Measurements from ENCODE around the gene SLC15A5.

DNA sequence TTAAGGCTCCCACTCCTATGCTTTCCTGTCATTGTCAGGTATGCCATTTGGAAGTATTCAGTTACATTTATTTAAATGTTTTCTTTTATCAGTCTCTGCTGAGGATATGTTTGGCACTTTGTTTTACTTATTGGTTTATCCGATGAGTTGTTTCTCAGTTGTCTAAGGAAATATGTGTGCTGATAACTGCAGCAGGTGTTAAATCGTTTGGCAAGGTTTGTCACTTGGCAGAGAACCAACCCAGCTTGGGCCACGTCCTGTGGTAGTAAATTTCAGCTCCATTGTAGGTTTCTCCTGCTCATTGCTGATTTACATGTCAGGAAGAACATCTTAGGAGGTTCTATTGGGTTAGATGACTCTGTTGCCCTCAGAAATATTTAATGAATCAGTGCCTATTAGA, 47.9 kb upstream of the SLC15A5 start:
- TF ChIP-seq YY1 (IDR thresholded peaks at IDR 0.05; ENCODE audit: insufficient read depth, insufficient read length) = no peak
- no peak for TF ChIP-seq ZNF274 (IDR thresholded peaks at IDR 0.05; ENCODE audit: low read depth, low read length)
- TF ChIP-seq SUZ12 (IDR thresholded peaks at IDR 0.05; ENCODE audit: extremely low read depth, insufficient read depth, insufficient read length) = no peak
